Ishikawa (cell line): ENCODE results near the gene CAMK1D.

Experiments used
- CEBPB ChIP-seq: IDR thresholded peaks from 2 replicates; pipeline ENCODE4 v1.6.1; 2012
- CREB1 ChIP-seq: IDR thresholded peaks from 2 replicates; pipeline ENCODE4 v1.6.1; 2012; ENCODE audit warnings: low read depth
- EGR1 ChIP-seq: IDR thresholded peaks from 2 replicates; pipeline ENCODE4 v1.6.1; 2012
- EP300 ChIP-seq: IDR thresholded peaks from 2 replicates; pipeline ENCODE4 v1.6.1; 2012; ENCODE audit warnings: borderline replicate concordance
- FOXM1 ChIP-seq: IDR thresholded peaks from 2 replicates; pipeline ENCODE4 v1.6.1; 2012; ENCODE audit warnings: low read depth, borderline replicate concordance
- NFIC ChIP-seq: IDR thresholded peaks from 2 replicates; pipeline ENCODE4 v1.6.1; 2012
- RAD21 ChIP-seq: IDR thresholded peaks from 2 replicates; pipeline ENCODE4 v1.6.1; 2012; ENCODE audit warnings: low read depth
- TAF1 ChIP-seq: IDR thresholded peaks from 2 replicates; pipeline ENCODE4 v1.6.1; 2012; ENCODE audit warnings: low read depth, mild to moderate bottlenecking
- TCF12 ChIP-seq: IDR thresholded peaks from 2 replicates; pipeline ENCODE4 v1.6.1; 2012; ENCODE audit warnings: low read depth
- TEAD4 ChIP-seq: IDR thresholded peaks from 2 replicates; pipeline ENCODE4 v1.6.1; 2012
- YY1 ChIP-seq: IDR thresholded peaks from 2 replicates; pipeline ENCODE4 v1.6.1; 2012; ENCODE audit warnings: low read depth
- ZBTB7A ChIP-seq: IDR thresholded peaks from 2 replicates; pipeline ENCODE4 v1.6.1; 2012; ENCODE audit warnings: low read depth
- TF ChIP-seq, protein P1 (sequence below): IDR thresholded peaks from 2 replicates; pipeline ENCODE4 v1.6.1; 2012
- TF ChIP-seq, protein P2 (sequence below): IDR thresholded peaks from 2 replicates; pipeline ENCODE4 v1.6.1; 2012
- TF ChIP-seq, protein P3 (sequence below): IDR thresholded peaks from 2 replicates; pipeline ENCODE4 v1.6.1; 2012; ENCODE audit warnings: low read depth, mild to moderate bottlenecking

The CAMK1D gene

GRCh38 chr10:12822893-12823170 lies 473.5 kb downstream of the CAMK1D start:
- TF ChIP-seq RAD21 (no peak), EGR1 (no peak), ZBTB7A (no peak), YY1 (no peak), CREB1 (no peak), EP300 (no peak), TAF1 (no peak), TEAD4 (no peak), FOXM1 (no peak), NFIC (no peak), TCF12 (no peak)
- TF ChIP-seq, protein P1, sequence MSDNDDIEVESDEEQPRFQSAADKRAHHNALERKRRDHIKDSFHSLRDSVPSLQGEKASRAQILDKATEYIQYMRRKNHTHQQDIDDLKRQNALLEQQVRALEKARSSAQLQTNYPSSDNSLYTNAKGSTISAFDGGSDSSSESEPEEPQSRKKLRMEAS = no peak

DNA sequence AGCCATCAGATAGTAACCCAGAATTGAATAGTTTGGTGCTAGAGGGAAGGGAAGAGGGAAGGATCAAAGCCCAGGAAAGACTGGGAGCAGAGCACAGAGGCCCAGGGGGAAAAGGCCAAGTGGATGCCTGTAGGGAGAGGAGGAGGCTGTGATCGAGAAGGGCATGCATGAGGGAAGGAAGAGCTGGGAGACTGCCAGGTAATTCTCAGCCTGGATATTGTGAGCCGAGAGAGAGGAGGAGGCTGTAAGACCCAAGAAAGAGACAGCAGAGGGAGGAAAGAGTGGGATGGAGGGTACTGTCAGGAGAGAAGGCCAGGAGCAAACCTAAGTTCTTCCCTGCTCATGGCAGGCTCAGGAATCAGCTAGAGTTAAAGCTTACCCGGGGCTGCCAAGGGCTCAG lies 474.0 kb downstream of the CAMK1D start:
- no peak for TF ChIP-seq TCF12
- TF ChIP-seq, protein P2, sequence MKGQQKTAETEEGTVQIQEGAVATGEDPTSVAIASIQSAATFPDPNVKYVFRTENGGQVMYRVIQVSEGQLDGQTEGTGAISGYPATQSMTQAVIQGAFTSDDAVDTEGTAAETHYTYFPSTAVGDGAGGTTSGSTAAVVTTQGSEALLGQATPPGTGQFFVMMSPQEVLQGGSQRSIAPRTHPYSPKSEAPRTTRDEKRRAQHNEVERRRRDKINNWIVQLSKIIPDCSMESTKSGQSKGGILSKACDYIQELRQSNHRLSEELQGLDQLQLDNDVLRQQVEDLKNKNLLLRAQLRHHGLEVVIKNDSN = no peak
- no peak for TF ChIP-seq CREB1
- TF ChIP-seq RAD21 = no peak
- no peak for TF ChIP-seq TAF1
- no peak for TF ChIP-seq YY1
- TF ChIP-seq, protein P3, sequence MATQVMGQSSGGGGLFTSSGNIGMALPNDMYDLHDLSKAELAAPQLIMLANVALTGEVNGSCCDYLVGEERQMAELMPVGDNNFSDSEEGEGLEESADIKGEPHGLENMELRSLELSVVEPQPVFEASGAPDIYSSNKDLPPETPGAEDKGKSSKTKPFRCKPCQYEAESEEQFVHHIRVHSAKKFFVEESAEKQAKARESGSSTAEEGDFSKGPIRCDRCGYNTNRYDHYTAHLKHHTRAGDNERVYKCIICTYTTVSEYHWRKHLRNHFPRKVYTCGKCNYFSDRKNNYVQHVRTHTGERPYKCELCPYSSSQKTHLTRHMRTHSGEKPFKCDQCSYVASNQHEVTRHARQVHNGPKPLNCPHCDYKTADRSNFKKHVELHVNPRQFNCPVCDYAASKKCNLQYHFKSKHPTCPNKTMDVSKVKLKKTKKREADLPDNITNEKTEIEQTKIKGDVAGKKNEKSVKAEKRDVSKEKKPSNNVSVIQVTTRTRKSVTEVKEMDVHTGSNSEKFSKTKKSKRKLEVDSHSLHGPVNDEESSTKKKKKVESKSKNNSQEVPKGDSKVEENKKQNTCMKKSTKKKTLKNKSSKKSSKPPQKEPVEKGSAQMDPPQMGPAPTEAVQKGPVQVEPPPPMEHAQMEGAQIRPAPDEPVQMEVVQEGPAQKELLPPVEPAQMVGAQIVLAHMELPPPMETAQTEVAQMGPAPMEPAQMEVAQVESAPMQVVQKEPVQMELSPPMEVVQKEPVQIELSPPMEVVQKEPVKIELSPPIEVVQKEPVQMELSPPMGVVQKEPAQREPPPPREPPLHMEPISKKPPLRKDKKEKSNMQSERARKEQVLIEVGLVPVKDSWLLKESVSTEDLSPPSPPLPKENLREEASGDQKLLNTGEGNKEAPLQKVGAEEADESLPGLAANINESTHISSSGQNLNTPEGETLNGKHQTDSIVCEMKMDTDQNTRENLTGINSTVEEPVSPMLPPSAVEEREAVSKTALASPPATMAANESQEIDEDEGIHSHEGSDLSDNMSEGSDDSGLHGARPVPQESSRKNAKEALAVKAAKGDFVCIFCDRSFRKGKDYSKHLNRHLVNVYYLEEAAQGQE = no peak
- TF ChIP-seq, protein P1 = no peak
- TF ChIP-seq CEBPB = no peak
- no peak for TF ChIP-seq EP300

GRCh38 chr10:12825260-12825849 lies 476.0 kb downstream of the CAMK1D start:
- no peak for TF ChIP-seq FOXM1
- no peak for TF ChIP-seq YY1
- no peak for TF ChIP-seq TCF12
- TF ChIP-seq EGR1 = no peak
- TF ChIP-seq, protein P1 = no peak
- TF ChIP-seq, protein P2 = no peak
- TF ChIP-seq TAF1 = no peak
- no peak for TF ChIP-seq ZBTB7A
- TF ChIP-seq EP300 = no peak
- TF ChIP-seq CREB1 = no peak
- no peak for TF ChIP-seq TEAD4
- TF ChIP-seq RAD21 = no peak
- no peak for TF ChIP-seq CEBPB
- TF ChIP-seq, protein P3 = no peak
- TF ChIP-seq NFIC = no peak

GRCh38 chr10:12826800-12827372 lies 477.5 kb downstream of the CAMK1D start:
- TF ChIP-seq, protein P2 = no peak
- TF ChIP-seq, protein P3 = no peak
- TF ChIP-seq, protein P1 = no peak
- TF ChIP-seq YY1 (no peak), FOXM1 (no peak)
